Upper lobe of left lung (tissue), 4 donors: ENCODE measurements around the gene MAMDC4.

Experiments used
- EP300 ChIP-seq, 4 donors: sonication (generic); formaldehyde crosslinking; IDR thresholded peaks; one replicate each; pipeline ENCODE4 v1.5.1; 2017; ENCODE audit warnings: antibody characterized with exemption in 4 of 4, control low read depth in 2 of 4
- POLR2A ChIP-seq, 4 donors: fragments of 450-650 bp; IDR thresholded peaks; one replicate each; pipeline ENCODE4 v1.5.1; 2016 to 2017; ENCODE audit warnings: antibody characterized with exemption in 4 of 4, mild to moderate bottlenecking in 2 of 4
- POLR2AphosphoS5 ChIP-seq, 2 donors: sonication (generic); formaldehyde crosslinking; IDR thresholded peaks; one replicate each; pipeline ENCODE4 v1.5.1; 2017; ENCODE audit warnings: antibody characterized with exemption in 2 of 2
- TF ChIP-seq, protein P1 (sequence below), 6 experiments: fragments of 450-650 bp in 4 of 6; fragments of 200-600 bp in 2 of 6; sonication (generic) in 2 of 6; IDR thresholded peaks; one replicate each; pipeline ENCODE4 v1.5.1; 2016 to 2019; ENCODE audit warnings: antibody characterized with exemption in 6 of 6

GRCh38 chr9:136900556-136900955 is 48.4 kb downstream of the MAMDC4 start:
- TF ChIP-seq, protein P1, sequence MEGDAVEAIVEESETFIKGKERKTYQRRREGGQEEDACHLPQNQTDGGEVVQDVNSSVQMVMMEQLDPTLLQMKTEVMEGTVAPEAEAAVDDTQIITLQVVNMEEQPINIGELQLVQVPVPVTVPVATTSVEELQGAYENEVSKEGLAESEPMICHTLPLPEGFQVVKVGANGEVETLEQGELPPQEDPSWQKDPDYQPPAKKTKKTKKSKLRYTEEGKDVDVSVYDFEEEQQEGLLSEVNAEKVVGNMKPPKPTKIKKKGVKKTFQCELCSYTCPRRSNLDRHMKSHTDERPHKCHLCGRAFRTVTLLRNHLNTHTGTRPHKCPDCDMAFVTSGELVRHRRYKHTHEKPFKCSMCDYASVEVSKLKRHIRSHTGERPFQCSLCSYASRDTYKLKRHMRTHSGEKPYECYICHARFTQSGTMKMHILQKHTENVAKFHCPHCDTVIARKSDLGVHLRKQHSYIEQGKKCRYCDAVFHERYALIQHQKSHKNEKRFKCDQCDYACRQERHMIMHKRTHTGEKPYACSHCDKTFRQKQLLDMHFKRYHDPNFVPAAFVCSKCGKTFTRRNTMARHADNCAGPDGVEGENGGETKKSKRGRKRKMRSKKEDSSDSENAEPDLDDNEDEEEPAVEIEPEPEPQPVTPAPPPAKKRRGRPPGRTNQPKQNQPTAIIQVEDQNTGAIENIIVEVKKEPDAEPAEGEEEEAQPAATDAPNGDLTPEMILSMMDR (IDR thresholded peaks at IDR 0.05): no peak
- TF ChIP-seq POLR2A (IDR thresholded peaks at IDR 0.05) (no peak), POLR2AphosphoS5 (IDR thresholded peaks at IDR 0.05) (no peak), EP300 (IDR thresholded peaks at IDR 0.05) (no peak)
